NCI-H524 (cell line): Measurements from ENCODE around the gene POLR1E.

ENCODE experiments used
- DNase-seq, 2 experiments: peaks; one replicate each; lab custom pipeline; 2025; lab: John Stamatoyannopoulos, UW

POLR1E gene

DNA sequence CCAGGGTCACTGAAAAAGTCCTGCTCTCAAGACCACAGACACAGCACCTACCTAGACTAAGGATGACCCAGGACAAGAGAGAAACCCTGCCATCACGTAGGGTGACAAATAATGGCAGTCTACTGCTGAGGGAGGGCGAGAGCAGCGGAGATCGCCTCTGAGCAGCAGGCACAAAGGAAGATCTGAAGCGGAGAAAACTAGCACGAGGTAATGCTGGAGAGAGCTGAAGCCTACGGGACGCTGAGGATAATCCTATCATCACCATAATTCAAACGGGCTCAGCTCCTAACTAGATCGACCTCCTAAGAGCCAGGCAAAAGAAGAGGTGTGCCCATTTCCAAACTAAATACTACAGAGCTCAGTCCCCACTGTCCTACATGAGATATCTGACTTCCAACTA lies 49.2 kb downstream of the POLR1E start:
- no peak for DNase-seq

DNA sequence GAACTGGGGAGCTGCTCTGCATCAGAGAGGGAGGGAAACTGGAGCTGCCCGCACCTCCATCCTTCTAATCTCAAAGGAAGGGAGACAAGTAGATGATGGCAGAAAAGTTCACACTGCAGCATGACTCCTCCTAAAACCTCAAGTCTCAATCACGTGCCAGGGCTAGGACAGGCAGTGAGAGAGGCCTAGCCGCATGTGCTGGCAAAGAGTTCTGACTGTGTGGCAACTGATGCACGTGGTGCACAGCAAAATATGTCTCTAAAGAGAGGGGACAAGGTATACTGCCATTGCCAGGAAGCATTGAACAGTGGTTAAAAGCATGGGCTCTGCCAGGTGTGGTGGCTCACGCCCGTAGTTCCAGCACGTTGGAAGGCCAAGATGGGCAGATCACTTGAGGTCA lies 52.4 kb downstream of the POLR1E start:
- no peak for DNase-seq

- no peak for DNase-seq
Measured at GRCh38 chr9:37539634-37540033, 53.9 kb downstream of the POLR1E start.

GRCh38 chr9:37540634-37541033 lies 54.9 kb downstream of the POLR1E start:
- DNase-seq, result no peak

- DNase-seq, result no peak
Measured at GRCh38 chr9:37541465-37541864, 55.7 kb downstream of the POLR1E start.

- no peak for DNase-seq
Measured at GRCh38 chr9:37542488-37542887, 56.7 kb downstream of the POLR1E start.

DNA sequence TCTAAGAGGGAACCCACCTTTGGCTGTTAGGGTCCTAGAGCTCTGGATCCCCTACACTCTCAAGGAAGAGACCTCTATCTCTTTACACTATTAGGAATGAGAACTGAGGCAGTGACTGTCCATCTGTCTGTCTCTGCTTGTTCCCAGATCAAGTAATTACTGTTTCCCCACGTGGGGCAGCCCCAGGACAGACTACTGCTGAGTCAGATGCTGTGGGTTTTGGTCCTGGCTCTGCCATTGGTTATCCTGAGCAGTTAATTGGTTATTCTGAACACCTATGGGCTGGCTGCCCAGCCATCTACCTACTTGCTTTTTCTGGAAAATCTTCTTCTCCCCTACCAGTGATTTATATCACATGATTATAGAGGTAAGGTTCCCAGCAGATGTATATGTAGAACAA lies 57.1 kb downstream of the POLR1E start:
- DNase-seq, result no peak

DNA sequence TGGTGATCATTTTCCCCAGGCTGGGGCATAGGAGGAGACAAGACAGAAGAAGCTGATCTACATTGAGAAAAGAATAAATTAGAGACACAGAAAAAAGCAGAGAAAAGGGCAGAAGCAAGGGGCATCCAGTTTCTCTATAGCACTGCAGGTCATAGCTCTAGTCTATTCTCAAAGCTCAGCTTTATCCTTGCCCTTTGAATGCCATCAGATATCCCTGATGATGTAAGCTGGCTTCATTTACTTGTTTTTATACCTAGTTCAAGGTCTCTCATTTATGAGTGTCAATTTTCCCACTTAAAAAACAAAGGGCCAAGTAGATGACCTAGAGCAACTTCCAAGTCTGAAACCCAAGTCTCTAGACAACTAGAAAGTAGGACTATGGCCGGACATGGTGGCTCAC lies 57.7 kb downstream of the POLR1E start:
- DNase-seq, result no peak

GRCh38 chr9:37547328-37547878 lies 61.7 kb downstream of the POLR1E start:
- DNase-seq, result no peak

DNA sequence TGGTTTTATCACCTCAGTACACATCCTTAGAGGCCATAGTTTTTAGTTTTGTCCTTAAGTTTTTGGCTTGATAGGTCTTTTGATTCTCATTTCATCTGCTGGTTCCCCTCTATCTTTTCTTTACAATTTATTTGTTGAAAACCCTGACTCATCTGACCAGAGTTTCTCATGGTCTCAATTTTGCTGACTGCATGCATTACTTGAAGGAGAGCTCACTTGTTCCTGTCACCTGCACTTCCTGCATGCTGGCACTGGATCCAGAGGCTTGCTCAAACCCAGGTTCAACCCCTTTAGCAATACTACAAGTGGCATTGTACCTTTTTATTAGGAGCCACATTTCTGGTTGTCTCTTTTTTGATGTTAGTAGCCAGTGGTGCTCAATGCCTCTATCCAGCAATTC lies 63.8 kb downstream of the POLR1E start:
- no peak for DNase-seq

DNA sequence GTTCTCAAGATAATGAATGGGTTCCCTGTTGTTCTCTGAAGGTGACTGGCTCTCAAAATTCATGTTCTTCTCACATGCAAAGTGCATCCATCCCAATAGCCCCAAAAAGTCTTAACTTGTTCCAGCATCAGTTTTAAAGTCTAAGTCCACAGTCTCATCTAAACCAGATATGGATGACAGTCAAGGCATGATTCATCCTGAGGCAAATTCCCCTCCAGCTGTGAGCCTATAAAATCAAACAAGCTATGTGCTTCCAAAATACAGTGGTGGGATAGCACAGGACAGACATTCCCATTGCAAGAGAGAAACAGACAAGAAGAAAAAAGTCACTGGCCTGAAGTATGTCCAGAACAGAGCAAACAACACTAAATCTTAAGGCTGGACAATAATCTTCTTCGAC lies 65.0 kb downstream of the POLR1E start:
- DNase-seq, result no peak

- DNase-seq, result no peak
Measured at GRCh38 chr9:37551468-37551867, 65.7 kb downstream of the POLR1E start.

DNA sequence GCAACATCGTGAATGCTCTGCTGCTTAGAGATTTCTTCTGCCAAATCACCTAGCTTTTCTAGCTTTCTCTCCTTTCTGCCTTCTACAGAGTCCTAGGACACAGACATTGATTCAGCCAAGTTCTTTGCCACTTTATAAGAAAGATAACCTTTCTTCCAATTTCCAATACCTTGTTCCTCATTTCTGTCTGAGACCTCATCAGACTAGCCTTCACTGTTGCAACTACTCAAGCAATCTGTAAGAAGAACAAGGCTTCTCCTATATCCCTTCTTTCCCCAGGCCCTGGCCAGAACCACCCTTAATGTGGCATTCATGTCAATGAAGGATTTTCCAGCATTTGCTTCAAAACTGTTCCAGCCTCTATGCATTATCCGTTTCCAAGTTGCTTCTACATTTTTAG lies 66.1 kb downstream of the POLR1E start:
- DNase-seq, result no peak
